GM12878 (cell line): ENCODE data around the gene ARIH2. TPM values are rescaled to one million over a fixed set of nuclear protein-coding genes. Genes with fewer than 3 reads are reported as not detected.

Experiments used
- BRCA1 ChIP-seq: IDR thresholded peaks from 2 replicates; pipeline ENCODE4 v1.6.1; 2011; ENCODE audit warnings: low read depth, low read length, improper control_type of control experiment
- HDGF ChIP-seq: fragments of 450-650 bp; IDR thresholded peaks from 2 replicates; pipeline ENCODE4 v1.6.1; 2016; ENCODE audit warnings: antibody characterized with exemption
- NFYA ChIP-seq: IDR thresholded peaks from 2 replicates; pipeline ENCODE4 v1.6.1; 2011; ENCODE audit warnings: low read depth, mild to moderate bottlenecking, low read length, improper control_type of control experiment, borderline replicate concordance
- PAX5 ChIP-seq: IDR thresholded peaks from 2 replicates; pipeline ENCODE4 v1.6.1; 2011; ENCODE audit warnings: low read depth, low read length, borderline replicate concordance
- SP1 ChIP-seq: IDR thresholded peaks from one replicate; pipeline ENCODE4 v1.6.1; 2011; ENCODE audit warnings: low read depth, low read length
- ZNF24 ChIP-seq: fragments of 450-650 bp; IDR thresholded peaks from 2 replicates; pipeline ENCODE4 v1.6.1; 2017; ENCODE audit warnings: antibody characterized with exemption, mild to moderate bottlenecking
- ZNF274 ChIP-seq: IDR thresholded peaks from one replicate; pipeline ENCODE4 v1.8.0; 2011; ENCODE audit not compliant: insufficient read length, insufficient read depth
- polyA plus RNA-seq, 11 experiments: library from polyadenylated mRNA; depleted of rRNA in 4 of 11; unstranded in 6 of 11; stranded (reverse) in 5 of 11; fragments of >200 nt; fragmentation: Nextera tagmentation in 4 of 11; fragmentation: Illumina TruSeq in 1 of 11; extraction: Ambion mirVana in 4 of 11; extraction: Trizol in 1 of 11; gene quantifications; 1 replicate in 1 of 11; 2 replicates in 10 of 11; pipeline versions ENCODE4 v1.2.1 to v1.2.3, GENCODE V29; 2011 to 2016; ENCODE audit warnings: inconsistent platforms in 2 of 11, missing spikeins in 2 of 11, low read depth in 1 of 11
- total RNA-seq, 4 experiments: library from RNA; depleted of rRNA in 3 of 4; stranded (reverse); fragments of >200 nt in 3 of 4; fragmentation: Illumina TruSeq in 1 of 4; extraction: Trizol in 1 of 4; gene quantifications; 2 replicates each; pipeline versions ENCODE4 v1.2.1 to v1.2.3, GENCODE V29; 2013 to 2021
- TF ChIP-seq, protein P1 (sequence below): IDR thresholded peaks from 2 replicates; pipeline ENCODE4 v1.6.1; 2012; ENCODE audit warnings: low read depth, low read length, improper control_type of control experiment
- TF ChIP-seq, protein P2 (sequence below): fragments of 450-650 bp; IDR thresholded peaks from 2 replicates; pipeline ENCODE4 v1.6.1; 2017; ENCODE audit warnings: mild to moderate bottlenecking, moderate library complexity
- TF ChIP-seq, protein P3 (sequence below): fragments of 450-650 bp; formaldehyde crosslinking; IDR thresholded peaks from 2 replicates; pipeline ENCODE4 v1.5.0; 2022; ENCODE audit warnings: mild to moderate bottlenecking, missing genetic modification characterization
- TF ChIP-seq, protein P4 (sequence below), 3 experiments: IDR thresholded peaks in 2 of 3; conservative IDR thresholded peaks in 1 of 3; 2 replicates each; pipeline ENCODE4 v1.5.1; 2011; ENCODE audit warnings: low read depth in 3 of 3, low read length in 3 of 3, mild to moderate bottlenecking in 3 of 3, control low read depth in 2 of 3, moderate library complexity in 2 of 3, inconsistent platforms in 1 of 3, mixed read lengths in 1 of 3; ENCODE audit not compliant: control insufficient read depth in 2 of 3, insufficient read depth in 1 of 3; ENCODE audit errors: extremely low read depth in 1 of 3
- TF ChIP-seq, protein P5 (sequence below): IDR thresholded peaks from 2 replicates; pipeline ENCODE4 v1.6.1; 2011; ENCODE audit warnings: low read depth, mild to moderate bottlenecking, low read length, moderate library complexity, borderline replicate concordance; ENCODE audit errors: extremely low read depth

ARIH2 gene
- total and polyA plus RNA-seq, 10 of the 15 experiments (the other 5 are each of a cell fraction or from before 2014, with no cell fraction given) = 18.7 to 74.7 (median 63.7) TPM

DNA sequence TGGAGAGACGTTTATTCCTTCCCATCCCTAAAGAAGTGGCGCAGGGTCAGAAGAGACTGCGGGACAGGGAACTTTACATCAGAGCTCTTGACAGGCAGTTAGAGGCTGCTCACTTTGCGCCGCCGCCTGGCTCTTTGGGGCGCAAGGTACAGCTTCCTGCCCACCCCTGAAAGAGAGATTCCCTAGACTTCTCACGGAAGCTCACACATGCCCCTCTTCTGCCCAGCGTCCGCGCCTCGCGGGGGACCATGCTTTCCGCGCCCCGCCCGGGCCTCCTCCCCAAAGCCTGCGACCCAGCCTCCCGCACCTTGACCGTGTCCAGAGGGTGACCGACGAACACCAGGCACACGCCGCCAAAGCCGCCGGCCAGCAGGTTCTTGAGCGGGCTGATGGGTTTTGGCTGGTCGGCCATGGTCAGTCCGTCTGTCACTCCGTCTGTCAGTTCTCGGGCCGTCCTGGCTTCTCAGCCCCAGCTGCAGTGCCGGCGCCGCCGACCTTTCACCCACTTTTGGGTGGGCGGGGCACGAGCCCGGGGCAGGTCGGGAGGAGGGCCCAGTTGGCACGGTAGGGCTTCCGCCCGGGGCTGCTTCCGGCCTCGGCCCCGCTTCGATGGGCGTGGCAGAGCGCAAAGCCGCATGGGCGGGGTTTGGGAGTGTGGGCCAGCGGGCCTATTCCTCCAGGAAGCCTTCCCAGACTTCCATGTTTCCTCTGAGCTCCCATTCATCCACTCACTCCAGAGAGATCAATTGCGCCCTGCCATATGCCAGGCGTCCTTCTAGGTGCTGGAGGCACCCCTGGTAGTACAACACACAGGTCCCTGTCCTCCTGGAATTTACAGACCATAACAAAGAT is 20.0 kb upstream of the ARIH2 start, which contains the start of gene SLC25A20 (continued):
- TF ChIP-seq, protein P1, sequence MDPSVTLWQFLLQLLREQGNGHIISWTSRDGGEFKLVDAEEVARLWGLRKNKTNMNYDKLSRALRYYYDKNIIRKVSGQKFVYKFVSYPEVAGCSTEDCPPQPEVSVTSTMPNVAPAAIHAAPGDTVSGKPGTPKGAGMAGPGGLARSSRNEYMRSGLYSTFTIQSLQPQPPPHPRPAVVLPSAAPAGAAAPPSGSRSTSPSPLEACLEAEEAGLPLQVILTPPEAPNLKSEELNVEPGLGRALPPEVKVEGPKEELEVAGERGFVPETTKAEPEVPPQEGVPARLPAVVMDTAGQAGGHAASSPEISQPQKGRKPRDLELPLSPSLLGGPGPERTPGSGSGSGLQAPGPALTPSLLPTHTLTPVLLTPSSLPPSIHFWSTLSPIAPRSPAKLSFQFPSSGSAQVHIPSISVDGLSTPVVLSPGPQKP = peak; percentile 77
- TF ChIP-seq HDGF (peak; percentile 83; the same call in 1 of the 2 replicates), NFYA (no peak), ZNF24 (no peak), PAX5 (peak; percentile 61; the same call in 1 of the 2 replicates), BRCA1 (no peak), SP1 (peak; percentile 64), ZNF274 (no peak)
- TF ChIP-seq, protein P2, sequence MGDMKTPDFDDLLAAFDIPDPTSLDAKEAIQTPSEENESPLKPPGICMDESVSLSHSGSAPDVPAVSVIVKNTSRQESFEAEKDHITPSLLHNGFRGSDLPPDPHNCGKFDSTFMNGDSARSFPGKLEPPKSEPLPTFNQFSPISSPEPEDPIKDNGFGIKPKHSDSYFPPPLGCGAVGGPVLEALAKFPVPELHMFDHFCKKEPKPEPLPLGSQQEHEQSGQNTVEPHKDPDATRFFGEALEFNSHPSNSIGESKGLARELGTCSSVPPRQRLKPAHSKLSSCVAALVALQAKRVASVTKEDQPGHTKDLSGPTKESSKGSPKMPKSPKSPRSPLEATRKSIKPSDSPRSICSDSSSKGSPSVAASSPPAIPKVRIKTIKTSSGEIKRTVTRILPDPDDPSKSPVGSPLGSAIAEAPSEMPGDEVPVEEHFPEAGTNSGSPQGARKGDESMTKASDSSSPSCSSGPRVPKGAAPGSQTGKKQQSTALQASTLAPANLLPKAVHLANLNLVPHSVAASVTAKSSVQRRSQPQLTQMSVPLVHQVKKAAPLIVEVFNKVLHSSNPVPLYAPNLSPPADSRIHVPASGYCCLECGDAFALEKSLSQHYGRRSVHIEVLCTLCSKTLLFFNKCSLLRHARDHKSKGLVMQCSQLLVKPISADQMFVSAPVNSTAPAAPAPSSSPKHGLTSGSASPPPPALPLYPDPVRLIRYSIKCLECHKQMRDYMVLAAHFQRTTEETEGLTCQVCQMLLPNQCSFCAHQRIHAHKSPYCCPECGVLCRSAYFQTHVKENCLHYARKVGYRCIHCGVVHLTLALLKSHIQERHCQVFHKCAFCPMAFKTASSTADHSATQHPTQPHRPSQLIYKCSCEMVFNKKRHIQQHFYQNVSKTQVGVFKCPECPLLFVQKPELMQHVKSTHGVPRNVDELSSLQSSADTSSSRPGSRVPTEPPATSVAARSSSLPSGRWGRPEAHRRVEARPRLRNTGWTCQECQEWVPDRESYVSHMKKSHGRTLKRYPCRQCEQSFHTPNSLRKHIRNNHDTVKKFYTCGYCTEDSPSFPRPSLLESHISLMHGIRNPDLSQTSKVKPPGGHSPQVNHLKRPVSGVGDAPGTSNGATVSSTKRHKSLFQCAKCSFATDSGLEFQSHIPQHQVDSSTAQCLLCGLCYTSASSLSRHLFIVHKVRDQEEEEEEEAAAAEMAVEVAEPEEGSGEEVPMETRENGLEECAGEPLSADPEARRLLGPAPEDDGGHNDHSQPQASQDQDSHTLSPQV = no peak
- TF ChIP-seq, protein P3, sequence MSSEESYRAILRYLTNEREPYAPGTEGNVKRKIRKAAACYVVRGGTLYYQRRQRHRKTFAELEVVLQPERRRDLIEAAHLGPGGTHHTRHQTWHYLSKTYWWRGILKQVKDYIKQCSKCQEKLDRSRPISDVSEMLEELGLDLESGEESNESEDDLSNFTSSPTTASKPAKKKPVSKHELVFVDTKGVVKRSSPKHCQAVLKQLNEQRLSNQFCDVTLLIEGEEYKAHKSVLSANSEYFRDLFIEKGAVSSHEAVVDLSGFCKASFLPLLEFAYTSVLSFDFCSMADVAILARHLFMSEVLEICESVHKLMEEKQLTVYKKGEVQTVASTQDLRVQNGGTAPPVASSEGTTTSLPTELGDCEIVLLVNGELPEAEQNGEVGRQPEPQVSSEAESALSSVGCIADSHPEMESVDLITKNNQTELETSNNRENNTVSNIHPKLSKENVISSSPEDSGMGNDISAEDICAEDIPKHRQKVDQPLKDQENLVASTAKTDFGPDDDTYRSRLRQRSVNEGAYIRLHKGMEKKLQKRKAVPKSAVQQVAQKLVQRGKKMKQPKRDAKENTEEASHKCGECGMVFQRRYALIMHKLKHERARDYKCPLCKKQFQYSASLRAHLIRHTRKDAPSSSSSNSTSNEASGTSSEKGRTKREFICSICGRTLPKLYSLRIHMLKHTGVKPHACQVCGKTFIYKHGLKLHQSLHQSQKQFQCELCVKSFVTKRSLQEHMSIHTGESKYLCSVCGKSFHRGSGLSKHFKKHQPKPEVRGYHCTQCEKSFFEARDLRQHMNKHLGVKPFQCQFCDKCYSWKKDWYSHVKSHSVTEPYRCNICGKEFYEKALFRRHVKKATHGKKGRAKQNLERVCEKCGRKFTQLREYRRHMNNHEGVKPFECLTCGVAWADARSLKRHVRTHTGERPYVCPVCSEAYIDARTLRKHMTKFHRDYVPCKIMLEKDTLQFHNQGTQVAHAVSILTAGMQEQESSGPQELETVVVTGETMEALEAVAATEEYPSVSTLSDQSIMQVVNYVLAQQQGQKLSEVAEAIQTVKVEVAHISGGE (CRISPR knock-in tag) = no peak
- TF ChIP-seq, protein P4, sequence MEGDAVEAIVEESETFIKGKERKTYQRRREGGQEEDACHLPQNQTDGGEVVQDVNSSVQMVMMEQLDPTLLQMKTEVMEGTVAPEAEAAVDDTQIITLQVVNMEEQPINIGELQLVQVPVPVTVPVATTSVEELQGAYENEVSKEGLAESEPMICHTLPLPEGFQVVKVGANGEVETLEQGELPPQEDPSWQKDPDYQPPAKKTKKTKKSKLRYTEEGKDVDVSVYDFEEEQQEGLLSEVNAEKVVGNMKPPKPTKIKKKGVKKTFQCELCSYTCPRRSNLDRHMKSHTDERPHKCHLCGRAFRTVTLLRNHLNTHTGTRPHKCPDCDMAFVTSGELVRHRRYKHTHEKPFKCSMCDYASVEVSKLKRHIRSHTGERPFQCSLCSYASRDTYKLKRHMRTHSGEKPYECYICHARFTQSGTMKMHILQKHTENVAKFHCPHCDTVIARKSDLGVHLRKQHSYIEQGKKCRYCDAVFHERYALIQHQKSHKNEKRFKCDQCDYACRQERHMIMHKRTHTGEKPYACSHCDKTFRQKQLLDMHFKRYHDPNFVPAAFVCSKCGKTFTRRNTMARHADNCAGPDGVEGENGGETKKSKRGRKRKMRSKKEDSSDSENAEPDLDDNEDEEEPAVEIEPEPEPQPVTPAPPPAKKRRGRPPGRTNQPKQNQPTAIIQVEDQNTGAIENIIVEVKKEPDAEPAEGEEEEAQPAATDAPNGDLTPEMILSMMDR (IDR thresholded peaks at IDR 0.05 in 2 of 3, conservative IDR thresholded peaks at IDR 0.05 in 1 of 3; ENCODE audit: control insufficient read depth in 2 of 3, extremely low read depth in 1 of 3, insufficient read depth in 1 of 3, low read depth in 3 of 3, low read length in 3 of 3) = peak in 2 of 3 experiments; percentile 11 to 26; a peak in 1 of 6 replicates
- TF ChIP-seq, protein P5, sequence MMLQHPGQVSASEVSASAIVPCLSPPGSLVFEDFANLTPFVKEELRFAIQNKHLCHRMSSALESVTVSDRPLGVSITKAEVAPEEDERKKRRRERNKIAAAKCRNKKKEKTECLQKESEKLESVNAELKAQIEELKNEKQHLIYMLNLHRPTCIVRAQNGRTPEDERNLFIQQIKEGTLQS = no peak
